Thyroid gland (tissue), 4 donors: ENCODE measurements around the gene KLF3. TPM values are rescaled to one million over a fixed set of nuclear protein-coding genes. Genes with fewer than 3 reads are reported as not detected.

Experiments
- DNase-seq, 2 donors: peaks; one replicate each; pipeline ENCODE4 v3.0.0-alpha.2; 2019
- H3K27ac ChIP-seq, 3 donors: fragments of 200-600 bp; sonication (generic); 1 replicate in 2 of 3; 2 replicates in 1 of 3; pipeline ENCODE4 v1.5.1; 2016 to 2019; ENCODE audit warnings: mild to moderate bottlenecking in 1 of 3, moderate library complexity in 1 of 3
- H3K27me3 ChIP-seq: fragments of 200-600 bp; sonication (generic); one replicate; pipeline ENCODE4 v1.5.1; 2019
- H3K36me3 ChIP-seq, 2 donors: fragments of 200-600 bp; sonication (generic); one replicate each; pipeline ENCODE4 v1.5.1; 2016 to 2019
- H3K4me1 ChIP-seq, 2 donors: fragments of 200-600 bp; sonication (generic); one replicate each; pipeline ENCODE4 v1.5.1; 2017 to 2019
- H3K4me3 ChIP-seq, 3 donors: fragments of 200-600 bp; sonication (generic); replicated peaks in 1 of 3; 1 replicate in 2 of 3; 2 replicates in 1 of 3; pipeline ENCODE4 v1.5.1; 2016; ENCODE audit warnings: mild to moderate bottlenecking in 1 of 3
- H3K9me3 ChIP-seq: fragments of 200-600 bp; sonication (generic); one replicate; pipeline ENCODE4 v1.5.1; 2017
- POLR2A ChIP-seq, 2 donors: fragments of 450-650 bp; IDR thresholded peaks; one replicate each; pipeline ENCODE4 v1.6.1; 2017; ENCODE audit warnings: antibody characterized with exemption in 2 of 2, mild to moderate bottlenecking in 2 of 2, moderate library complexity in 1 of 2
- WGBS, 2 donors: methylation state at CpG; one replicate each; pipeline ENCODE4 v1.1.5; 2017; 5-methylcytosine and 5-hydroxymethylcytosine counted together
- intact Hi-C: fragments of 100-400 bp; cut with DNase I; formaldehyde crosslinking; loops from one replicate; pipeline ENCODE4 v1.15.1; 2023
- total RNA-seq, 4 donors: library from RNA; depleted of rRNA; stranded (reverse); fragments of >200 nt; gene quantifications; one replicate each; pipeline ENCODE4 v1.2.3, GENCODE V29; 2016
- TF ChIP-seq, protein P1 (sequence below), 6 experiments: fragments of 200-600 bp in 3 of 6; fragments of 450-650 bp in 3 of 6; sonication (generic) in 3 of 6; IDR thresholded peaks; one replicate each; pipeline ENCODE4 v1.5.1; 2016 to 2019; ENCODE audit warnings: antibody characterized with exemption in 6 of 6, mild to moderate bottlenecking in 2 of 6, inconsistent platforms in 1 of 6, moderate library complexity in 1 of 6

The KLF3 gene
- total RNA-seq, 4 donors from 2014 or later = 60.4 to 71.2 (median 64.8) TPM

GRCh38 chr4:38682336-38682735 is 18.3 kb downstream of the KLF3 start:
- Histone ChIP-seq H3K27me3 (no peaks in the 10 kb centered on the region), H3K27ac (no peak overlapping the region), H3K4me3 (no peak overlapping the region), H3K9me3 (no peaks in the 10 kb centered on the region), H3K4me1 (peaks cover 35 to 45% of the 10 kb centered on the region in 2 donors), H3K36me3 (peaks cover 0 to 11% of the 10 kb centered on the region in 2 donors)
- no peak for DNase-seq
- 82 to 86% methylated on average over 5 of the region's 5 CpGs for WGBS, 2 donors
- TF ChIP-seq, protein P1, sequence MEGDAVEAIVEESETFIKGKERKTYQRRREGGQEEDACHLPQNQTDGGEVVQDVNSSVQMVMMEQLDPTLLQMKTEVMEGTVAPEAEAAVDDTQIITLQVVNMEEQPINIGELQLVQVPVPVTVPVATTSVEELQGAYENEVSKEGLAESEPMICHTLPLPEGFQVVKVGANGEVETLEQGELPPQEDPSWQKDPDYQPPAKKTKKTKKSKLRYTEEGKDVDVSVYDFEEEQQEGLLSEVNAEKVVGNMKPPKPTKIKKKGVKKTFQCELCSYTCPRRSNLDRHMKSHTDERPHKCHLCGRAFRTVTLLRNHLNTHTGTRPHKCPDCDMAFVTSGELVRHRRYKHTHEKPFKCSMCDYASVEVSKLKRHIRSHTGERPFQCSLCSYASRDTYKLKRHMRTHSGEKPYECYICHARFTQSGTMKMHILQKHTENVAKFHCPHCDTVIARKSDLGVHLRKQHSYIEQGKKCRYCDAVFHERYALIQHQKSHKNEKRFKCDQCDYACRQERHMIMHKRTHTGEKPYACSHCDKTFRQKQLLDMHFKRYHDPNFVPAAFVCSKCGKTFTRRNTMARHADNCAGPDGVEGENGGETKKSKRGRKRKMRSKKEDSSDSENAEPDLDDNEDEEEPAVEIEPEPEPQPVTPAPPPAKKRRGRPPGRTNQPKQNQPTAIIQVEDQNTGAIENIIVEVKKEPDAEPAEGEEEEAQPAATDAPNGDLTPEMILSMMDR (IDR thresholded peaks at IDR 0.05) = no peak
- no peak for TF ChIP-seq POLR2A (IDR thresholded peaks at IDR 0.05)
- intact Hi-C loops = no loop called here

DNA sequence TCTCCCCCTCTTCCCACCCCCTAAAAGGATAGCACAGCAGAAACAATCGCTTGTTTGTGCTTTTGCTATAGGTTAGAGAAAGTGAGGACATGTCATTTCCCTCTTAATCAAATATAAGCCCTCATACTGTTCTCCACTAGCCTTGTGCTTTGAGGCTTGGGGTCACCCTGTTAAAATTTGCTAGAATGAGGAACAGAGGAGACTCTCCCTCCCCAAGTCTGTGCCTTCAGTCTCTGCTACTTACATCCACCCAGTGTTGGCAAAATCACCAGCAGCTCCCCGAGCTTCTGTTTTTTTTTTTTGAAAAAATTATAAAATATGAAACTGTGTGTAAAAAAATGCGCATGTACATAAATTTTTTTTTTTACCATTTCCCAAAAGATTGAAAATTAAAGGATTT is 19.3 kb downstream of the KLF3 start:
- intact Hi-C loops = no loop called here
- 69 to 91% methylated on average over 3 of the region's 3 CpGs for WGBS, 2 donors
- Histone ChIP-seq H3K36me3 (peaks cover under 1 to 13% of the 10 kb centered on the region in 2 donors), H3K4me3 (no peak overlapping the region), H3K27ac (no peak overlapping the region), H3K4me1 (peaks cover 29 to 45% of the 10 kb centered on the region in 2 donors), H3K27me3 (no peaks in the 10 kb centered on the region), H3K9me3 (no peaks in the 10 kb centered on the region)
- no peak for DNase-seq
- TF ChIP-seq, protein P1 (IDR thresholded peaks at IDR 0.05) = no peak
- TF ChIP-seq POLR2A (IDR thresholded peaks at IDR 0.05) = no peak

GRCh38 chr4:38684271-38684670 is 20.3 kb downstream of the KLF3 start:
- Histone ChIP-seq H3K36me3 (peaks cover 10 to 23% of the 10 kb centered on the region in 2 donors), H3K4me3 (no peak overlapping the region), H3K27me3 (no peaks in the 10 kb centered on the region), H3K27ac (no peak overlapping the region), H3K9me3 (no peaks in the 10 kb centered on the region), H3K4me1 (peaks cover 25 to 45% of the 10 kb centered on the region in 2 donors)
- TF ChIP-seq POLR2A (IDR thresholded peaks at IDR 0.05) = no peak
- TF ChIP-seq, protein P1 (IDR thresholded peaks at IDR 0.05) = no peak
- DNase-seq = no peak
- 81 to 94% methylated on average over 2 of the region's 2 CpGs for WGBS, 2 donors
- intact Hi-C loops = no loop called here

- Histone ChIP-seq H3K36me3 (peaks cover 19 to 32% of the 10 kb centered on the region in 2 donors), H3K27ac (no peak overlapping the region), H3K4me3 (no peak overlapping the region), H3K27me3 (no peaks in the 10 kb centered on the region), H3K9me3 (no peaks in the 10 kb centered on the region), H3K4me1 (peaks cover 25 to 45% of the 10 kb centered on the region in 2 donors)
- 81 to 84% methylated on average over 7 to 8 of the region's 8 CpGs for WGBS, 2 donors
- DNase-seq = no peak
- intact Hi-C loops = no loop called here
- no peak for TF ChIP-seq POLR2A (IDR thresholded peaks at IDR 0.05)
- TF ChIP-seq, protein P1 (IDR thresholded peaks at IDR 0.05) = no peak
These were observed 21.2 kb downstream of the KLF3 start for GRCh38 chr4:38684951-38685844.

DNA sequence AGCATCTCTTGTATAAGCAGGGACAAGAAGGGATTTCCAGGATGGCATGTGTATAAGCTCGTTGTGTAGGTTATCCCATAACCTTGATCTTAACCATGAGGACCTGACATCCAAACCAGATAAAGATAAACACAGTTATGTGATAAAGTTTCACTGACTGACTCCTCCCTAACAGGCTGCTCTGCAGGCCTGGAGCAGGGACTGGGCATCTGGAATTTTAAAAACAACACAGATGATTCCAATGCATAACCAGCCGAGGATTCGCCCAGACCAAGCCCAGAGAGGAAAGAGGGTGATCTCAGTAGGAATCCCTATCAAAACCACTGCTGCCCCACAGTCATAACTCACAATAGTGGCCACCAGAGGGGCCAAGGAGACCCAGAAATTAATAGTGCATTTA is 22.7 kb downstream of the KLF3 start:
- Histone ChIP-seq H3K4me1 (peaks cover 18 to 33% of the 10 kb centered on the region in 2 donors), H3K36me3 (peaks cover 34 to 38% of the 10 kb centered on the region in 2 donors), H3K27ac (no peak overlapping the region), H3K4me3 (no peak overlapping the region), H3K27me3 (no peaks in the 10 kb centered on the region), H3K9me3 (no peaks in the 10 kb centered on the region)
- DNase-seq = no peak
- intact Hi-C loops = no loop called here
- WGBS, 2 donors = 78 to 84% methylated on average over 3 of the region's 3 CpGs
- TF ChIP-seq, protein P1 (IDR thresholded peaks at IDR 0.05) = no peak
- TF ChIP-seq POLR2A (IDR thresholded peaks at IDR 0.05) = no peak
